Hepatocyte (in vitro differentiated cells): Measurements from ENCODE around the gene GSS.

ENCODE experiments used
- EZH2 ChIP-seq: fragments of 200-600 bp; sonication (generic); IDR thresholded peaks from 2 replicates; pipeline ENCODE4 v1.6.1; 2016; ENCODE audit warnings: antibody characterized with exemption, mild to moderate bottlenecking, borderline replicate concordance
- EZH2phosphoT487 ChIP-seq: fragments of 200-600 bp; sonication (generic); IDR thresholded peaks from one replicate; pipeline ENCODE4 v1.6.1; 2018; ENCODE audit warnings: antibody characterized with exemption, mild to moderate bottlenecking, low read depth, moderate library complexity; ENCODE audit not compliant: unreplicated experiment, severe bottlenecking
- TF ChIP-seq, protein P1 (sequence below): fragments of 200-600 bp; sonication (generic); IDR thresholded peaks from 2 replicates; pipeline ENCODE4 v1.5.1; 2016; ENCODE audit warnings: antibody characterized with exemption, mild to moderate bottlenecking; ENCODE audit not compliant: poor library complexity

DNA sequence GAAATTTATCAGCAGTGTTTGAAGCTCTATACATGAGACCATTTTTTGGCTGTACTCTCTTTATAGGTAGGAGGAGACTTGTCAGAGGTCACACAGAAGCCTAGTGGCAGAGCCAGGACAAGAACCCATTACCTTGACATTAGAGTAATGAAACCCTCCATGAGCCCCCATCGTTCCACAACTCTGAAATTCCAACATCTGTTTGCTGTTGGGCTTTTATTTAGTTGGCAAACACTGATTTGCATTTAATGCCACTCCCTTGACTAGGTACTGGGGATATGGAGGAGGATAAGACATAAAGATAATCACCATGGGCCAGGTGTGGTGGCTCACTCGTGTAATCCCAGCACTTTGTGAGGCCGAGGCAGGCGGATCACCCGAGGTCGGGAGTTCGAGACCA is 1.6 kb downstream of the GSS start:
- TF ChIP-seq, protein P1, sequence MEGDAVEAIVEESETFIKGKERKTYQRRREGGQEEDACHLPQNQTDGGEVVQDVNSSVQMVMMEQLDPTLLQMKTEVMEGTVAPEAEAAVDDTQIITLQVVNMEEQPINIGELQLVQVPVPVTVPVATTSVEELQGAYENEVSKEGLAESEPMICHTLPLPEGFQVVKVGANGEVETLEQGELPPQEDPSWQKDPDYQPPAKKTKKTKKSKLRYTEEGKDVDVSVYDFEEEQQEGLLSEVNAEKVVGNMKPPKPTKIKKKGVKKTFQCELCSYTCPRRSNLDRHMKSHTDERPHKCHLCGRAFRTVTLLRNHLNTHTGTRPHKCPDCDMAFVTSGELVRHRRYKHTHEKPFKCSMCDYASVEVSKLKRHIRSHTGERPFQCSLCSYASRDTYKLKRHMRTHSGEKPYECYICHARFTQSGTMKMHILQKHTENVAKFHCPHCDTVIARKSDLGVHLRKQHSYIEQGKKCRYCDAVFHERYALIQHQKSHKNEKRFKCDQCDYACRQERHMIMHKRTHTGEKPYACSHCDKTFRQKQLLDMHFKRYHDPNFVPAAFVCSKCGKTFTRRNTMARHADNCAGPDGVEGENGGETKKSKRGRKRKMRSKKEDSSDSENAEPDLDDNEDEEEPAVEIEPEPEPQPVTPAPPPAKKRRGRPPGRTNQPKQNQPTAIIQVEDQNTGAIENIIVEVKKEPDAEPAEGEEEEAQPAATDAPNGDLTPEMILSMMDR: no peak
- TF ChIP-seq EZH2 (no peak), EZH2phosphoT487 (no peak)
